ENCODE results near the gene SECTM1. TPM values are rescaled to one million over a fixed set of nuclear protein-coding genes. Genes with fewer than 3 reads are reported as not detected.

SECTM1 gene
- total and polyA plus RNA-seq, 2 experiments from 2014 or later: 1.4 TPM

GRCh38 chr17:82272495-82273326 is 60.9 kb downstream of the SECTM1 start:
- Histone ChIP-seq H3K36me3 (ENCODE audit: low read depth) (peaks cover 7% of the 10 kb centered on the region; the same call in 1 of the 2 replicates), H3K4me3 (peak overlapping the region; percentile 90), H3K79me2 (ENCODE audit: insufficient read depth) (peaks cover 53% of the 10 kb centered on the region), H4K20me1 (ENCODE audit: insufficient read depth) (peaks cover 27% of the 10 kb centered on the region; the same call in 1 of the 2 replicates), H3K27me3 (replicated peaks; ENCODE audit: insufficient read depth) (no peaks in the 10 kb centered on the region), H3K27ac (peak overlapping the region; percentile 87), H3K4me1 (ENCODE audit: insufficient read depth) (peaks cover 6% of the 10 kb centered on the region), H3F3A (ENCODE audit: insufficient read depth) (peaks cover 28% of the 10 kb centered on the region), H3K9me2 (ENCODE audit: insufficient read depth) (no peaks in the 10 kb centered on the region), H2AFZ (peak overlapping the region; percentile 95; the same call in 1 of the 2 replicates), H3K4me2 (ENCODE audit: unreplicated experiment) (peak overlapping the region; percentile 92), H3K9ac (peak overlapping the region; percentile 97), H3K9me3 (ENCODE audit: low read depth) (no peaks in the 10 kb centered on the region)
- 1 to 2% methylated on average over 29 to 57 of the region's 57 CpGs for WGBS, 2 experiments (ENCODE audit: low coverage in 1 of 2, low lambda C conversion rate in 2 of 2, missing lambda C conversion rate in 2 of 2)
- peak; percentile 50 for DNase-seq
- no peak for TF ChIP-seq EZH2phosphoT487 (IDR thresholded peaks at IDR 0.05; ENCODE audit: insufficient read depth, low read depth)
- TF ChIP-seq EZH2 (IDR thresholded peaks at IDR 0.05; ENCODE audit: insufficient read depth, poor library complexity, severe bottlenecking): no peak
- in situ Hi-C loops (cut with MboI): no loop called here

GRCh38 chr17:82271401-82271800 is 62.2 kb downstream of the SECTM1 start:
- in situ Hi-C loops (cut with MboI): no loop called here
- no peak overlapping the region for H3K27ac ChIP-seq
- H3K9me3 ChIP-seq (ENCODE audit: low read depth): no peaks in the 10 kb centered on the region
- H2AFZ ChIP-seq: no peak overlapping the region
- no peaks in the 10 kb centered on the region for H3K27me3 ChIP-seq (replicated peaks; ENCODE audit: insufficient read depth)
- no peak overlapping the region for H3K4me2 ChIP-seq (ENCODE audit: unreplicated experiment)
- peaks cover 63% of the 10 kb centered on the region for H3K79me2 ChIP-seq (ENCODE audit: insufficient read depth)
- no peak for TF ChIP-seq EZH2 (IDR thresholded peaks at IDR 0.05; ENCODE audit: insufficient read depth, poor library complexity, severe bottlenecking)
- no peak for TF ChIP-seq EZH2phosphoT487 (IDR thresholded peaks at IDR 0.05; ENCODE audit: insufficient read depth, low read depth)
- H4K20me1 ChIP-seq (ENCODE audit: insufficient read depth): peaks cover 38% of the 10 kb centered on the region; the same call in 1 of the 2 replicates
- peak overlapping the region; percentile 78; the same call in 1 of the 2 replicates for H3K4me3 ChIP-seq
- H3K4me1 ChIP-seq (ENCODE audit: insufficient read depth): peaks cover 17% of the 10 kb centered on the region
- peaks cover 40% of the 10 kb centered on the region for H3F3A ChIP-seq (ENCODE audit: insufficient read depth)
- H3K36me3 ChIP-seq (ENCODE audit: low read depth): peaks cover 7% of the 10 kb centered on the region; the same call in 1 of the 2 replicates
- no peaks in the 10 kb centered on the region for H3K9me2 ChIP-seq (ENCODE audit: insufficient read depth)
- peak overlapping the region; percentile 97; the same call in 1 of the 2 replicates for H3K9ac ChIP-seq
- DNase-seq: no peak
- WGBS, 2 experiments (ENCODE audit: low coverage in 1 of 2, low lambda C conversion rate in 2 of 2, missing lambda C conversion rate in 2 of 2): 91 to 95% methylated on average over 6 of the region's 6 CpGs

Other genes starting within 250 kb of the SECTM1 start
- 33.8 and 38.2 TPM in 2 replicates for gene FASN, start 235.5 kb downstream of the SECTM1 start, total RNA-seq (2014; rRNA removed; shearing (Covaris generic))
- 12.7 and 16.3 TPM in 2 replicates for gene FASN, start 235.5 kb downstream of the SECTM1 start, polyA plus RNA-seq (2016; fragmentation: Nextera tagmentation; extraction: Ambion mirVana)
- gene CCDC57, start 120.9 kb downstream of the SECTM1 start, total RNA-seq (2014; rRNA removed; shearing (Covaris generic)): 12.3 and 15.3 TPM in 2 replicates
- 6.2 and 10.6 TPM in 2 replicates for gene CCDC57, start 120.9 kb downstream of the SECTM1 start, polyA plus RNA-seq (2016; fragmentation: Nextera tagmentation; extraction: Ambion mirVana)
- gene SLC16A3, start 104.7 kb downstream of the SECTM1 start, total RNA-seq (2014; rRNA removed; shearing (Covaris generic)): 550 and 595 TPM in 2 replicates
- 95.5 and 97.7 TPM in 2 replicates for gene SLC16A3, start 104.7 kb downstream of the SECTM1 start, polyA plus RNA-seq (2016; fragmentation: Nextera tagmentation; extraction: Ambion mirVana)
- 24.5 and 35.1 TPM in 2 replicates for gene CSNK1D, start 60.1 kb downstream of the SECTM1 start, total RNA-seq (2014; rRNA removed; shearing (Covaris generic))
- gene CSNK1D, start 60.1 kb downstream of the SECTM1 start, polyA plus RNA-seq (2016; fragmentation: Nextera tagmentation; extraction: Ambion mirVana): 102 and 114 TPM in 2 replicates
- gene CD7, start 16.2 kb downstream of the SECTM1 start, total RNA-seq (2014; rRNA removed; shearing (Covaris generic)): 0.22 TPM in 1 of 2 replicates, not detected in the other
- 0.23 TPM in 1 of 2 replicates, not detected in the other for gene CD7, start 16.2 kb downstream of the SECTM1 start, polyA plus RNA-seq (2016; fragmentation: Nextera tagmentation; extraction: Ambion mirVana)
- not detected in 2 replicates for gene TEX19, start 25.5 kb upstream of the SECTM1 start, total RNA-seq (2014; rRNA removed; shearing (Covaris generic))
- not detected in 2 replicates for gene TEX19, start 25.5 kb upstream of the SECTM1 start, polyA plus RNA-seq (2016; fragmentation: Nextera tagmentation; extraction: Ambion mirVana)
- not detected in 2 replicates for gene UTS2R, start 38.0 kb upstream of the SECTM1 start, total RNA-seq (2014; rRNA removed; shearing (Covaris generic))
- gene UTS2R, start 38.0 kb upstream of the SECTM1 start, polyA plus RNA-seq (2016; fragmentation: Nextera tagmentation; extraction: Ambion mirVana): not detected in 2 replicates
- gene HEXD, start 84.6 kb upstream of the SECTM1 start, total RNA-seq (2014; rRNA removed; shearing (Covaris generic)): 5.9 and 9.7 TPM in 2 replicates
- gene HEXD, start 84.6 kb upstream of the SECTM1 start, polyA plus RNA-seq (2016; fragmentation: Nextera tagmentation; extraction: Ambion mirVana): 4.1 and 5.7 TPM in 2 replicates
- gene OGFOD3, start 84.8 kb upstream of the SECTM1 start, total RNA-seq (2014; rRNA removed; shearing (Covaris generic)): 34.1 and 44.7 TPM in 2 replicates
- gene OGFOD3, start 84.8 kb upstream of the SECTM1 start, polyA plus RNA-seq (2016; fragmentation: Nextera tagmentation; extraction: Ambion mirVana): 38.1 and 43.6 TPM in 2 replicates
- 66.5 and 93.6 TPM in 2 replicates for gene CYBC1, start 117.0 kb upstream of the SECTM1 start, total RNA-seq (2014; rRNA removed; shearing (Covaris generic))
- gene CYBC1, start 117.0 kb upstream of the SECTM1 start, polyA plus RNA-seq (2016; fragmentation: Nextera tagmentation; extraction: Ambion mirVana): 54.0 and 58.3 TPM in 2 replicates
- gene NARF, start 125.0 kb upstream of the SECTM1 start, total RNA-seq (2014; rRNA removed; shearing (Covaris generic)): 55.2 and 69.0 TPM in 2 replicates
- gene NARF, start 125.0 kb upstream of the SECTM1 start, polyA plus RNA-seq (2016; fragmentation: Nextera tagmentation; extraction: Ambion mirVana): 67.2 and 70.2 TPM in 2 replicates
- 38.4 and 43.0 TPM in 2 replicates for gene FOXK2, start 186.0 kb upstream of the SECTM1 start, total RNA-seq (2014; rRNA removed; shearing (Covaris generic))
- 5.6 and 6.6 TPM in 2 replicates for gene FOXK2, start 186.0 kb upstream of the SECTM1 start, polyA plus RNA-seq (2016; fragmentation: Nextera tagmentation; extraction: Ambion mirVana)

Data from GM23248 (cell line).